GM18861 (cell line): Measurements from ENCODE around the gene PDIK1L.

Experiments
- ATAC-seq: cut with Tn5 transposase; IDR thresholded peaks from one replicate; pipeline ENCODE4 v1.9.1; 2021; ENCODE audit not compliant: unreplicated experiment

The PDIK1L gene

DNA sequence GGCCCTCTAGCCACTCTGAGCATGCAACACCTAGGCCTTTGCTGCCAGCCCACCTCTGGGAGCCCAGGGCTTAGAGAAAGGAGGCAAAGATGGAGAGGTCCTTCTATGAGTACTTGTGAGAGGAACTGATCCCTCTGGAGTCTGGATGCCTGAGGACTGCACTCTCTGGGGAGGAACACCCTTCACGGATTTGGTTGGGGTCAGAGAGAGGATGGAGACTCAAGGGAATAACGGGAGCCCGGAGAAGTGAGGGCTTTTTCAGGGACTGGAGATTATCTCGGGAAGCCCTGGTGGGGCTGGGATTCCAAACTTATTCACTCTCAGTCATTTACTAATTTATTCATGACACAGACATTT, 57.6 kb downstream of the PDIK1L start:
- ATAC-seq: no peak

DNA sequence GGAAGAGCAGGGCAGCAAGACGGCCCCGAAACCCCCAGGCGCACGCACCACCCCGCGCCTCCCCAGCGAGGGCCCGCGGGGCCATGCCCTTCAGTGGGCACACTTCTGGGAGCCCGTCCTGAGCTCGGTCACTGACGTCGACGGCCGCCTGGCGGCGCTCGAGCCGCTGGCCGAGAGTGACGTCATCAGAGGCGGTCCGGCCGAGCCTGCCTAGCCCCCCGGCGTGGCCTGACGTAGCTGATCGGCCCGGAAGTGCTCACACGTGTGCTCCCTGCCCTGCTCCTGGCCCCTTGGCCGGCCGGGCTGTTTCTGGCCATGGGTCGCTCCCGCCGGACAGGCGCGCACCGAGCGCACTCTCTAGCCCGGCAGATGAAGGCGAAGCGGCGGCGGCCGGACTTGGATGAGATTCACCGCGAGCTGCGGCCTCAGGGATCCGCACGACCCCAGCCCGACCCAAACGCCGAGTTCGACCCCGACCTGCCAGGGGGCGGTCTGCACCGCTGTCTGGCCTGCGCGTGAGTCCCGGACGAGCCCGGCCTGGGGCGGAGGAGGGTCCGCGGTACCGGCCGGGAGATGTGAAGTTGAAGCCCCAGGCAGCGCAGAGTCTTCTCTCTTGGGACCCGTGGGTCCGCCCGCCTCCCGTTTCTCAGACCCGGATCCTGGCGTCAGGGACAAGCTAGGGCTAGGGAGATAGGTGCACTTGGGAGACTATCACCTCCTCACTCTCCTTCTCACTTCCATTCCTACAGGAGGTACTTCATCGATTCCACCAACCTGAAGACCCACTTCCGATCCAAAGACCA, 58.2 kb downstream of the PDIK1L start, which contains the start of gene ZNF593:
Gene ZNF593, plus strand, starts transcription at position 240 of the 803 bp plus-strand sequence. Its CDS starts 76 bp downstream, at position 316.
- ATAC-seq: peak; percentile 80

DNA sequence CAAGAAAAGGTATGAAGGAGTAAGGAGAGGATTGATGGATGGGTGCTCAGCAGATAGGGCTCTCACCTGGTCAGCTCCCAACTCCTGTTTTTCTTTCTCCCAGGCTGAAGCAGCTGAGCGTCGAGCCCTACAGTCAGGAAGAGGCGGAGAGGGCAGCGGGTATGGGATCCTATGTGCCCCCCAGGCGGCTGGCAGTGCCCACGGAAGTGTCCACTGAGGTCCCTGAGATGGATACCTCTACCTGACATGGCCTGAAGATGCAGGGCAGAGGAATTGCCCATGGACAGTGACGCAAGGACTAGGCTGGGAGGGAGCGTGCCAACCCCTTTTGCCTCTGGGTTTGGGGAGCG, 58.8 kb downstream of the PDIK1L start:
- no peak for ATAC-seq

DNA sequence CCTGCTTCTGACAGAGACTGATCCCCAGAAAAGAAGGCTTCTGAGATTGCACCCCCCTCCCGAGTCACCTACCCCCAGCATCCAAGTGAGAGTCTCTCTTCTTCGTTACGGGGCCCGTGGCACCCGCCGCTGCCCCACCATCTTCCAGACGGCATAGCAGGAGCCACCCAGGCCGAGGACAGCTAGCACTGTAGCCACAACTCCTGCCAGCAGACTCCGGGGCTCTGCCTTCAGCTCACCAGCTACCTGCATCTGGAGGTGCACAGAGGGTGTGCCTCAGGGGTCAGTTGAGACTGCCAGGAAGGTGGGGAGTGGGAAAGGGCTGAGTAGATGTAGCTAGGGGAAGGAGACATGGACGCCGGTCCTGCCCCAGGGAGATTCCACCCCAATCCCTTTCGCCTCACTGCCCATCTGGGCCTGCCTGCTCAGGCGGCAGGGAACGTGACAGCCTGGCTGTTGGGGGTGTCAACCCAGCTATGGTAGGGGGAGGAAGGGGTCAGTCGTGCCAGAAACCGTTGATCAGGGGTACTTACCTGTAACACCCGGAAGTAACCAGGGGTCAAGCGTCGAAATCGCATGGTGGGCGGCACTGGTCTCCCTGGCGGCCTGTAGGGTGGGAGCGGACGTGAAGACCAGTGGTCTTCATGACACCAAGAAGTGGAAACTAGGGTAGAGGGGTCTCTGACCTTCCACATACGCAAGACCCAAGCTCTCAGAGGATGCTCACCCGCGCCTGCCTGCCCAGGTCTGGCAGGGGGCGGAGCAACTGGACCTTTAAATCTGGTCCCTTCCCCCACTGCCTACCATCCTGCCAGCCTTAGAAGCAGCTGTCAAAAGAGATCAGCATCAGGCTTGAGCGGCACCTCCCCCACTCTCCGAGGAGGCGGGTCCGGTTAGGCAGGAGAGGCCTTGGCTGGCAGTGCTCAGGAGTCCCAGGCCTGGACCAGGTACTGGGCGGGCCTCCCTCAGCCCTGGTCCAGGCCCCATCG, 59.8 kb downstream of the PDIK1L start, which contains the start of gene ZNF593OS:
Gene ZNF593OS, minus strand, starts transcription at position 749 of the 989 bp plus-strand sequence. Its CDS starts 171 bp downstream, at position 578.
- no peak for ATAC-seq
